ENCODE results near the gene SHOX. TPM values are rescaled to one million over a fixed set of nuclear protein-coding genes. Genes with fewer than 3 reads are reported as not detected.
A peak's percentile ranks its signal among the peaks of the same experiment; 100 is the strongest.

Gene SHOX
- total RNA-seq, 2 donors from 2014 or later = not detected

GRCh38 chrX:679291-679979, 48.8 kb downstream of the SHOX start:
- Mint-ChIP-seq H3K27me3 (no peaks in the 10 kb centered on the region), H3K4me3 (no peak overlapping the region), H3K4me1 (ENCODE audit: low read depth in 2 of 2) (peaks cover 0 to 2% of the 10 kb centered on the region in 2 donors), H3K27ac (no peak overlapping the region), H3K36me3 (peaks cover 14% of the 10 kb centered on the region), H3K9me3 (peaks cover 15% of the 10 kb centered on the region)
- DNase-seq (ENCODE audit: low spot score) (no peak), ATAC-seq (peak in 1 of 2 donors; percentile 24)

- no peak for ATAC-seq
- Mint-ChIP-seq H3K27me3 (no peaks in the 10 kb centered on the region), H3K4me1 (ENCODE audit: low read depth in 2 of 2) (peaks cover 0 to 2% of the 10 kb centered on the region in 2 donors), H3K27ac (no peak overlapping the region), H3K4me3 (no peak overlapping the region), H3K36me3 (peaks cover 14% of the 10 kb centered on the region), H3K9me3 (peaks cover 15% of the 10 kb centered on the region)
- no peak for DNase-seq (ENCODE audit: low spot score)
Observed at GRCh38 chrX:680062-680461, 49.5 kb downstream of the SHOX start.

GRCh38 chrX:681989-682388, 51.4 kb downstream of the SHOX start:
- Mint-ChIP-seq H3K27me3 (no peaks in the 10 kb centered on the region), H3K9me3 (peaks cover 15% of the 10 kb centered on the region), H3K4me3 (no peak overlapping the region), H3K36me3 (peaks cover 14% of the 10 kb centered on the region), H3K27ac (no peak overlapping the region), H3K4me1 (ENCODE audit: low read depth in 2 of 2) (peaks cover 0 to 2% of the 10 kb centered on the region in 2 donors)
- DNase-seq (ENCODE audit: low spot score) (no peak), ATAC-seq (no peak)

GRCh38 chrX:682892-683291, 52.3 kb downstream of the SHOX start:
- H3K36me3 Mint-ChIP-seq = peaks cover 14% of the 10 kb centered on the region
- H3K27ac Mint-ChIP-seq = no peak overlapping the region
- DNase-seq (ENCODE audit: low spot score) = no peak
- H3K4me1 Mint-ChIP-seq (ENCODE audit: low read depth in 2 of 2) = peaks cover 0 to 2% of the 10 kb centered on the region in 2 donors
- H3K27me3 Mint-ChIP-seq = no peaks in the 10 kb centered on the region
- H3K4me3 Mint-ChIP-seq = no peak overlapping the region
- no peak for ATAC-seq
- H3K9me3 Mint-ChIP-seq = peaks cover 15% of the 10 kb centered on the region

GRCh38 chrX:683576-683975, 53.0 kb downstream of the SHOX start:
- Mint-ChIP-seq H3K27me3 (no peaks in the 10 kb centered on the region), H3K4me1 (ENCODE audit: low read depth in 2 of 2) (peaks cover 0 to 2% of the 10 kb centered on the region in 2 donors), H3K27ac (no peak overlapping the region), H3K9me3 (peaks cover 15% of the 10 kb centered on the region), H3K4me3 (no peak overlapping the region), H3K36me3 (peaks cover 14% of the 10 kb centered on the region)
- ATAC-seq = no peak
- no peak for DNase-seq (ENCODE audit: low spot score)

- no peak for ATAC-seq
- no peak overlapping the region for H3K27ac Mint-ChIP-seq
- H3K36me3 Mint-ChIP-seq = peaks cover 9% of the 10 kb centered on the region
- no peaks in the 10 kb centered on the region for H3K4me1 Mint-ChIP-seq (ENCODE audit: low read depth in 2 of 2)
- peaks cover 7% of the 10 kb centered on the region for H3K9me3 Mint-ChIP-seq
- DNase-seq (ENCODE audit: low spot score) = no peak
- no peaks in the 10 kb centered on the region for H3K27me3 Mint-ChIP-seq
- H3K4me3 Mint-ChIP-seq = no peak overlapping the region
Observed at GRCh38 chrX:685120-686032, 54.8 kb downstream of the SHOX start.

- Mint-ChIP-seq H3K4me3 (no peak overlapping the region), H3K27me3 (no peaks in the 10 kb centered on the region), H3K27ac (no peak overlapping the region), H3K4me1 (ENCODE audit: low read depth in 2 of 2) (no peaks in the 10 kb centered on the region), H3K36me3 (no peaks in the 10 kb centered on the region), H3K9me3 (peaks cover 3% of the 10 kb centered on the region)
- ATAC-seq = no peak
- no peak for DNase-seq (ENCODE audit: low spot score)
Observed at GRCh38 chrX:689983-690382, 59.4 kb downstream of the SHOX start.

- H3K36me3 Mint-ChIP-seq = no peaks in the 10 kb centered on the region
- H3K27ac Mint-ChIP-seq = no peak overlapping the region
- H3K4me1 Mint-ChIP-seq (ENCODE audit: low read depth in 2 of 2) = peaks cover 2 to 6% of the 10 kb centered on the region in 2 donors
- H3K27me3 Mint-ChIP-seq = peaks cover 0 to 2% of the 10 kb centered on the region in 2 donors
- no peak overlapping the region for H3K4me3 Mint-ChIP-seq
- H3K9me3 Mint-ChIP-seq = peaks cover 3% of the 10 kb centered on the region
- ATAC-seq (no peak), DNase-seq (ENCODE audit: low spot score) (no peak)
Observed at GRCh38 chrX:694800-695199, 64.2 kb downstream of the SHOX start.

- Mint-ChIP-seq H3K27ac (no peak overlapping the region), H3K36me3 (no peaks in the 10 kb centered on the region), H3K4me1 (ENCODE audit: low read depth in 2 of 2) (peaks cover 2 to 6% of the 10 kb centered on the region in 2 donors), H3K27me3 (peaks cover 0 to 2% of the 10 kb centered on the region in 2 donors), H3K4me3 (no peak overlapping the region), H3K9me3 (no peaks in the 10 kb centered on the region)
- ATAC-seq (no peak), DNase-seq (ENCODE audit: low spot score) (no peak)
Observed at GRCh38 chrX:698206-698605, 67.6 kb downstream of the SHOX start.

- H3K4me1 Mint-ChIP-seq (ENCODE audit: low read depth in 2 of 2) = peaks cover 2 to 6% of the 10 kb centered on the region in 2 donors
- no peaks in the 10 kb centered on the region for H3K36me3 Mint-ChIP-seq
- DNase-seq (ENCODE audit: low spot score) (no peak), ATAC-seq (no peak)
- H3K27me3 Mint-ChIP-seq = peaks cover 0 to 2% of the 10 kb centered on the region in 2 donors
- peaks cover 2% of the 10 kb centered on the region for H3K9me3 Mint-ChIP-seq
- H3K27ac Mint-ChIP-seq = no peak overlapping the region
- no peak overlapping the region for H3K4me3 Mint-ChIP-seq
Observed at GRCh38 chrX:700936-701335, 70.3 kb downstream of the SHOX start.

GRCh38 chrX:701673-702072, 71.1 kb downstream of the SHOX start:
- no peak overlapping the region for H3K27ac Mint-ChIP-seq
- peaks cover 2 to 6% of the 10 kb centered on the region in 2 donors for H3K4me1 Mint-ChIP-seq (ENCODE audit: low read depth in 2 of 2)
- ATAC-seq (peak; percentile 44 to 52), DNase-seq (ENCODE audit: low spot score) (no peak)
- H3K27me3 Mint-ChIP-seq = peaks cover 0 to 4% of the 10 kb centered on the region in 2 donors
- H3K4me3 Mint-ChIP-seq = no peak overlapping the region
- H3K36me3 Mint-ChIP-seq = no peaks in the 10 kb centered on the region
- peaks cover 2% of the 10 kb centered on the region for H3K9me3 Mint-ChIP-seq

GRCh38 chrX:703466-703865, 72.9 kb downstream of the SHOX start:
- DNase-seq (ENCODE audit: low spot score) (no peak), ATAC-seq (no peak)
- Mint-ChIP-seq H3K4me3 (no peak overlapping the region), H3K36me3 (peaks cover 4% of the 10 kb centered on the region), H3K4me1 (ENCODE audit: low read depth in 2 of 2) (peaks cover 0 to 2% of the 10 kb centered on the region in 2 donors), H3K9me3 (peaks cover 6% of the 10 kb centered on the region), H3K27me3 (peaks cover 0 to 2% of the 10 kb centered on the region in 2 donors), H3K27ac (no peak overlapping the region)

- DNase-seq (ENCODE audit: low spot score) = no peak
- peaks cover 5% of the 10 kb centered on the region for H3K36me3 Mint-ChIP-seq
- H3K27me3 Mint-ChIP-seq = peaks cover 0 to 2% of the 10 kb centered on the region in 2 donors
- H3K27ac Mint-ChIP-seq = no peak overlapping the region
- peaks cover 6% of the 10 kb centered on the region for H3K9me3 Mint-ChIP-seq
- ATAC-seq = no peak
- H3K4me1 Mint-ChIP-seq (ENCODE audit: low read depth in 2 of 2) = no peaks in the 10 kb centered on the region
- H3K4me3 Mint-ChIP-seq = no peak overlapping the region
Observed at GRCh38 chrX:703866-704265, 73.3 kb downstream of the SHOX start.

Data from natural killer cell treated with Interleukin-12 subunit alpha and Interleukin-12 subunit beta and Interleukin-15 and Interleukin-18, amount 100 ng/mL, for 72 hours (primary cell).